ENCODE data around the gene TMEM176B. TPM values are rescaled to one million over a fixed set of nuclear protein-coding genes. Genes with fewer than 3 reads are reported as not detected.

Gene TMEM176B
- total RNA-seq, 4 donors from 2014 or later = 10.4 to 36.0 (median 18.9) TPM

GRCh38 chr7:150788474-150789269, 11.5 kb downstream of the TMEM176B start:
- Histone ChIP-seq H3K36me3 (no peaks in the 10 kb centered on the region), H3K4me3 (replicated peaks in 1 of 3) (no peak overlapping the region), H3K9me3 (no peaks in the 10 kb centered on the region), H3K27me3 (no peaks in the 10 kb centered on the region), H3K27ac (peak overlapping the region in 1 of 3 donors; percentile 73), H3K4me1 (peaks cover 0 to 7% of the 10 kb centered on the region in 2 donors)
- WGBS, 2 donors = 70 to 84% methylated on average over 9 of the region's 9 CpGs
- intact Hi-C loops (cut with DNase I) = no loop called here
- TF ChIP-seq POLR2A (IDR thresholded peaks at IDR 0.05) = no peak
- TF ChIP-seq CTCF (IDR thresholded peaks at IDR 0.05) = no peak
- no peak for DNase-seq

DNA sequence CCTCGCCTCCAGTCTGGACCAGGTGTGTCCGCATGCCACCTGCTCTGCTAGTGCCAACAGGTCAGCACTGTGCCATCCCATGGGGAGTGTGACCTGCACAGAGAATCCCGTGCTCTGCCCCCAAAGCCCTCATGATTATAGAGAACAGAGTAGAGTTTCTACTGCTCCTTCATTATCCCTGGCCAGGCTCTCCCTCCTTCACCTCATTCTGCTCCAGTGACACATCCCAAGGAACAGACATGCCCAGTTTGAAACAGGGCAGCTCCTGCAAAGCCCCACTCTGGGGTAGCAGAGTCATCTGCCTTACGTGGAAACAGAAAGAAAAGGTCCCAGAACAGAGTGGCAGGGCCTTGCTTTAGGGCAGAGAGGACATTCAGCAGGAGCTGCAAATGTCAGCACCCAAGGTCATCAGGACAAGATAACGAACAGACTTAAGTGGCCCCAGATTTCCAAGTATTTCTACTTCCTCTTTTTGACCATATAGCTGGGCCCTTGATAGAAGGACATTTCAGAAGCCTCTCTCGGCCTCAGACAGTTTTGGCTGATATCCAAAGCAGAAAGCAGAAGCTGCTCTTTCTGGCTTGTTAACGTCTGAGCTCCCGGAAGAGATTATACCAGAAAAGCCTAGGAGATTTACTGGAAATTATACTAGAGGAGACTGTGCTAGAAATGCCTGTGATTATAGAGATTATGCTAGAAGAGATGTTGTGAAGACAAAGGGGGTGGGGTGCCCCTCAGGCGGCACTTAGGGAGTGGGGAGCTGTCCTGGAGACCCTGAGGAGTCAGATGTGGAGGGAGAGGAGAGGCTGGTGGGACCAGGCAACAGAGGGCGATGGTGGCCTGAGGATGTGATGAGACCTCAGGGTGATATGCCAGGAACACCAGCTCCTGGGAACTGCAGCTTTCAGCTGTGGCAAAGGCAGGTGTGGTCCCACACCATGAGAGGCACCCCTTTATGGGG, 12.6 kb downstream of the TMEM176B start:
- no peak for DNase-seq
- Histone ChIP-seq H3K4me3 (replicated peaks in 1 of 3) (no peak overlapping the region), H3K36me3 (no peaks in the 10 kb centered on the region), H3K27me3 (no peaks in the 10 kb centered on the region), H3K27ac (peak overlapping the region; percentile 10 to 73 (median 52)), H3K9me3 (no peaks in the 10 kb centered on the region), H3K4me1 (peaks cover 0 to 7% of the 10 kb centered on the region in 2 donors)
- no peak for TF ChIP-seq CTCF (IDR thresholded peaks at IDR 0.05)
- WGBS, 2 donors = 53 to 56% methylated on average over 10 of the region's 10 CpGs
- intact Hi-C loops (cut with DNase I) = no loop called here

GRCh38 chr7:150784954-150785353, 15.2 kb downstream of the TMEM176B start:
- DNase-seq = no peak
- H3K27ac ChIP-seq = no peak overlapping the region
- H3K4me1 ChIP-seq = peaks cover 0 to 7% of the 10 kb centered on the region in 2 donors
- WGBS, 2 donors = 63 to 82% methylated on average over 4 of the region's 4 CpGs
- intact Hi-C loops (cut with DNase I) = no loop called here
- H3K4me3 ChIP-seq (replicated peaks in 1 of 3) = no peak overlapping the region
- no peaks in the 10 kb centered on the region for H3K9me3 ChIP-seq
- TF ChIP-seq CTCF (IDR thresholded peaks at IDR 0.05) = no peak
- no peak for TF ChIP-seq POLR2A (IDR thresholded peaks at IDR 0.05)
- no peaks in the 10 kb centered on the region for H3K27me3 ChIP-seq
- no peaks in the 10 kb centered on the region for H3K36me3 ChIP-seq

DNA sequence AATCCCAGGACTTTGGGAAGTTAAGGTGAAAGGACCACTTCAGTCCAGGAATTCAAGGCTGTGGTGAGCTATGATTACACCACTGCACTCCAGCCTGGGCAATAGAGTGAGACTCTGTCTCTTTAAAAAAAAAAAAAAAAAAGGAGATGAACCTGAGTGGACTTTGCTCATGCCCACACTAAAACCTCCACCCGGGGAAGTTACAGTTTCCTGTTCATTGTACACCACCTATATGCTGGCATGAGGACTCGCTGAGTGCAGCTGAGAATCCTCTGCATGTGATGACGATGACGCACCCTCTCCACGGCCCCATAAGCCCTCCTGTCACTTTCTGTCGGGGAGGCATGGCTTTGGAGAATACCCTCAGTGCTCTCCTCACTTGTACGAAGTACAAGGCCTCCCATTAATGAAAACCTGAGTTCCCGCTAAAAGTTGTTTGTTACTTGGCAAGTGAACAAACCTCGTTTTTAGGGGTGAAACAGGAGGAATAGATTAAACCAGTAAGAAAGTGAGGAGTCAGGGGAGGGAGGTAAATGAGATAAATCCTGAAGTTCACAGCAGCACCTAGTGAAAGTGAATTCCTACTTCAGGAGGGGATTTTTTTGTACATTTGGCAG, 15.9 kb downstream of the TMEM176B start:
- TF ChIP-seq CTCF (IDR thresholded peaks at IDR 0.05) (no peak), POLR2A (IDR thresholded peaks at IDR 0.05) (no peak)
- DNase-seq = no peak
- H3K27me3 ChIP-seq = no peaks in the 10 kb centered on the region
- no peaks in the 10 kb centered on the region for H3K9me3 ChIP-seq
- no peaks in the 10 kb centered on the region for H3K36me3 ChIP-seq
- intact Hi-C loops (cut with DNase I) = no loop called here
- H3K4me3 ChIP-seq (replicated peaks in 1 of 3) = no peak overlapping the region
- WGBS, 2 donors = 64% methylated on average over 9 of the region's 9 CpGs
- peak overlapping the region in 1 of 3 donors; percentile 11 for H3K27ac ChIP-seq
- peaks cover 0 to 7% of the 10 kb centered on the region in 2 donors for H3K4me1 ChIP-seq

Measured in thyroid gland (tissue), 4 donors.